GM18526 (cell line): Measurements from ENCODE around the gene S100A11.

ENCODE experiments used
- POLR2A ChIP-seq: IDR thresholded peaks from 3 replicates; pipeline ENCODE4 v1.6.1; 2011; ENCODE audit not compliant: insufficient read length; ENCODE audit errors: extremely low read depth

S100A11 gene

DNA sequence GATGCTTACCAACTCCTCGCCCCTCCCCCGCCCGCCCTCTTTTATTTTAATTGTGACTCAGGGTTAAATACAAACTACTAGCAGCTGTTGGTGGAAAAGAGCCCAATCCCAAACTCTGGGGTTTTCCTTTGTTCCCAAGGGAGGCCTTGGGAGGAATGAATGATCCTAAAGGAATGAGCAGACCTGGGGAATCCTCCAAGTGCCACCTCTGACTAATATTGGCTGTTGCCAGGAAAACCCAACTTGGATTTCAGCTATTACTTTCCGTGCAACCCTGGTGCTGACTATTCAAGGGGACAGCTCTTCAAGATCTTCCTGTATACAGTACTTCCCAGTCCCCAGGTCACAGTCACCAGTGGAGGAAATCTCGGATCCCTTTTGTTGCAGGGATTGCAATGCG lies 41.8 kb downstream of the S100A11 start:
- TF ChIP-seq POLR2A = no peak

DNA sequence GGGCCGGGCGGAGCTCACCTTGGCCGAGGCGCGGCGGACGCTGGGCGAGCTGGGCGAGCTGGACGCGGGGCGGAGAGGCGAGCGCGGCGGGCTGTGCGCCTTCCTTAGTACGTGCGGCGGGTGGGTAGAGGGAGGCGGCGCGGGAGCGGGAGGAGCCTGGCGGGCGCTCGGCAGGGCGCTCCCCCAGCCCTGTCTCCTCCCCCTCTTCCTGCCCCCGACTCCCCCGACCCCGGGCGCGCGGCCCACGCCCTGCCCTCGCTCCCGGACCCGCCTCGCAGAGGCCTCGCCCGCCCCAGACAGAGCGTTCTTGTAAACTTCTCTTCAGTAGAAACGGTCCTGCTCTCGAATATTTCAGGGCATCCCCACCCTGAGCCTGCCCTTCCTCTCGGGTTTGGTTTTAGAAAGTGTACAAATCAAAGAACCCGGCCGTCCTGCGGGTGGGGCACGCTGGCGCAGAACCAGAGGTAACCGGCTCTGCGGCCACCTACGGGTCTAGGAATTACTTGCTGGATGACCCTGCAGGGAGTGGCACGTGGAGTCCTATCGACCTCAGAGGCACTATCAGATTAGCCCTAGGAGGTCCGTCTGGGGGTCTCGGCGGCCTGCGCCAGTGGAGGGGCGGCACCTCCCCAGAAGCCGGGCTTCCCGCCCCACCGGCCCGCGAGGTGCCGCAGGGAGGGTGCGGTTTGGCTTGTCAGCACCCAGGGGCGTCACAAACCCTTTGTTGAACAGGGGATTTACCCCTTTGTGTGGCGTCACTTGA lies 42.9 kb downstream of the S100A11 start, which contains the start of gene S100A10:
Gene S100A10 (minus strand): TSS at position 126 of the 763 bp plus-strand sequence. CDS start 7,629 bp downstream, outside the sequence.
- TF ChIP-seq POLR2A = no peak

DNA sequence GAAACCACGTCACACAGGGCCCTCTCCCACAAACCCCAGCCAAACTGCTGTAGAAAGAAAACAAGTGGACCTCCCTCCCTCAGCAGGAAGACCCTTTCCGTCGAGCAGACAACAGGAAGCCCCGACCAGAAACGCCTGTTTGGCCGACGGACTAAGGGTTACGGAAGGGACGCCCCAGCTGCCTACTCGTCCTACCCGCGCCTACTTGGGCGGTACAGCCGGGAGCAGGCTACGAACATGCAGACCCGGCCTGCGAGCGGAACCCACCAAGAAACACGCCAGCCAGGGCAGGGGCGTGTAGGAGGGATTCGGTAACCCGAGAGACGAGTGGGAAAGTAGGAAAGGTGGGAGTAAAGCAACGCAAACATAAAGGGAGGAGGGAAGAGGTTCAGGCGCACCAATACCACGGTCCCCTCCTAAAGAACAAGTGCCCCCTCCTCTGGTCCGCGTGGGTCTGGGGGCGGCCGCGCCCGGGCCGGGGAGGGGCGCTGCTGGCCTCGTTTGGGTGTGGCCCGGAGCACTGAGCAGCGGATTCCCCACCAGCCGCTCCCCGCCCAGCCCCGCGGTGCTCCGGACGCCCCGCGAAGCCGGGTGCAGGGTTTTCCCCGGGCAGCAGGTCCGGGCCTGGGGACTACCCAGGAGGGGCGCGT lies 43.6 kb downstream of the S100A11 start:
- no peak for TF ChIP-seq POLR2A

DNA sequence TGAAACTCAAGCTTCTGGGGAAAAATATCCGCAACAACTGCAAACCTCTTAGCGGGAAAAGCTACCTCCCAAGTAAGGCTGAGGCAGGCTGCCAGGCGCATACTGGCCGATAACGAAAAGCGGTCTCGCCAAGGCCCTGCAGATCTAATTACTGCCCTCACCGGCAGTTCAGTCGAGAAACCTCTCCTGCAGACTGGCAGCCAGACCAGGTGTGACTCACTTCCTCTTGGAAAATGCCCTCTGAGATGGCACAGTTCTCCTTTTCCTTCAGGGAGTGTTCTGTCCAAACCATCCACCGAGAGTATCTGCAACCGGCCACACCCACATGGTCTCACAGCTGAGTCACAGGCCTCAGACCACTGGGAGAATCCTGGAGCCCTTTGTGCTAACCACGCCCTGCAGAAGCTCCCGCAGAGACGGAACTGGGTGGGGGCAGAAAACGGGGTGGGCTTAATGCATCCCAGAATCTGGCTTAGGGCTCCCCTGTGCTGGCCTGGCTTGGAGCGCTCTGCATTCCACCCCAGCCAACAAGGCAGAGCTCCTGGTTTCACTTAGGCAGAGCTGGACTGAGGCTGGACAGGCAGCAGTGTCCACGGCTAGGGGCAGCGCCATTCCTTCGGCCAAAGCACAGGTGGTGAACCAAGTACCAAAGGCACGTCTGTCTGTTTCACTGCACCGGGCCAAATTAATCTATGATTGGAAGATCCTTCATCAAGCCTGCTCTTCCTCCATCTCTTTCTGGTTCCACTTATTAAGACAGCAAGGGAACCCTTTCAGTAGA lies 44.3 kb downstream of the S100A11 start:
- no peak for TF ChIP-seq POLR2A

DNA sequence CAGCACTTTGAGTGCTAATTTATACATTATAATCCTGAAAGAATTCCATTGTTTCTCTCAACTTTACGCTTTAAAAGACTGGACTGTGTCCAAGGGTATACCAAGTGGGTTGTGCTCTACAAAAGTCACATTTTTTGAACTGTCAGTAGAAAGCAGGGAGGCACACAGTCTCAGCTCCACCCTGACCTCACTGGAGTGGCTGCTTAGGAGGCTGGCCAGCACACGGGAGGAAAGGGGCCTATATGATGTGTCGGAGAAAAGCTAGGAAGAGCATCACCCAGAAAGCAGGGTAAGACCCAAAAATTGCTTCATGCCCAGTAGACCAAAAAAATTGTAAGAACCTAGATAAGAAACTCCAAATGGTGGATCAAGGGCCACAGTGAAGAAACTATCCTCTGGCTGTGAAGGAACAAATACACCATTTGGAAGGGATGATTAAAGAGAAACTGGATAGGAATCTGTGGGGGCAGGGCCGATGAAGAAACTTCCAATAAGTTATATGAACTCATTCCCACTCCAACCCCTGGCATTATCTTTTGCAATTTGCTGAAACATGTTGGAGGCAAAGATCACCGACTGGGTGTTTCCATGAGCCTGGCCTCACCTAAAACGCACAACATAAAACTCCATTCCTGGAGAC lies 45.0 kb downstream of the S100A11 start:
- TF ChIP-seq POLR2A = no peak

DNA sequence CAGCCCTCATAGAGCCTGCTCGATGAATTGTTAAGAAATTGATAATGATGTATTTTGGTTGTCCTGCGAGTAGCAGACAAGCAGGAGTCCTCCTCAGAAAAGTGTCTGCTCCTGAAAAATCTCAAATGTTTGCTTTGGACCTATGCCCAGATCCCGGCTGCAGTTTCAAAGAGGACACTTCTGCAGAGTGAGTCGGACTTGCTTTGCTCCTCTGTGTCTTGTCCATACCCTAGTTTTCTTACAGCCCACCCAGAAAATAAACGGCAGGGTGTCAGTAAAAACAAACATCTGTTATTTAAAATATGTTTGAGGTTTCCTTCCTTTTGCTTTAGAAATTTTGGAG lies 46.0 kb downstream of the S100A11 start:
- TF ChIP-seq POLR2A = no peak

DNA sequence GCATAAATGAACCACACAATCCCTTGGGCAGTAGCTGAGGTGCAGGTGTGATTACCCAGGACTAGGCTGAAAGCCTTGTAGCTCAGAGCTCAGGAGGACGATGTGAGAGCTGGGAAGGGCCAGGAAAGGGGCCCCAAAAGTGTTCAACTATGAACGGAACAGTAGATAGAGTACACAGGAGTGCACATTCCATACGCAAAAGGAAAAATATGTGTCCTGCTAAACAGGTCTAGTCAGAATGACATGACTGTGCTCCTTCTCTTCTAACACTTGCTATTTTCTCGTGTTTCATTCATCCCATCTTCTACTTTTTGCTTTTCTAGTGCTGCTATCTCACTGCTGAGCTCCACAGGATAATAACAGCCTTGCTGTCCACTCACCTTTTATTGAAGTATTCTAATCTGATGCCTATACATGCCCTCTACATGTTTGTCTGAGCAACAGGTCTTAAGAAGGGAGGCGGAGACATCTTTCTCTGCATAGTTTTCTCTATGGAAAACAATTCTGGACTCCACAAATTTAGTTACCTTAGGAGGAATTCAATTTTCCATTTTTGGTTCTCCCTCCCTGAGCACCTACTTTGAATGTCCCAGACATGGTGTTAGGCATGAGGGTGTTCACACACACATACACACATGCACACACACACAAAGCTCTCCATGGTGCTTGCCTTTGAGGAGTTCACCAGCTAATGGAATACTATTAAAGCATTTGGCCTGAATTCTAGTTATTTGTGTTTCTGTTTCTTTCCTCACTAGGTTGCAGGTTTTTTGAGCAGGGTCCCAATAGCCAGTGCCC lies 46.5 kb downstream of the S100A11 start:
- no peak for TF ChIP-seq POLR2A

DNA sequence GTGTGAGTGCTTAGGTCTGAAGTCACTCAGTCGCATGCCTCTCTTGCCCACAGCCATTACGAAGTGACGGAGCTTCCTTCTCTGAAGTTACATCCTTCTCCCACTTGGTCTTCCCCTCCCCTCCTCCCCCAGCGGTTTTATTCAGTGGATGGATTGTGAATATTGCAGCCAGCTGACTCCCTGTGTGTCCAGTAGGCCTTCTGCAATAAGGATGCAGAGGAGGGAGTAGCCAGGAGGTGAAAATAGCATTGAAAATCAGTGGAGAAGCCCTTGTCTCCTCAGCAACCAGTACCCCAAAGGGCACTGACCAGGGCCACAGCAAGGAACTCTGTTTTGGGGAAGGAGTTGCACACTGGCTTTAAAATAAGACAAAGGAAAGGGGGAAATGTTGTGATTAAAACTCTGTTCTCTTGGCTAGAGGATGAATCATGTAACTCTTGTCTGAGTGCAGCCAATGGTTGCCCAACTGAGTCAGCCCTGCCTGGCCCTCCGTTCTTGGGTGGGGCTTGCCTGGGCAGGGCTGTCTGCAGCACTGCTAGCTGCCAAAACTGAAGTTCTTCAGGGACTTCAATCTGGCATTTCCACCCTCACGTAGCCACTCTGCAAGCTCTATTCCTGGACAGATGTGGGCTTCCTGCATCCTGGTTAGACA lies 47.5 kb downstream of the S100A11 start:
- TF ChIP-seq POLR2A = no peak

DNA sequence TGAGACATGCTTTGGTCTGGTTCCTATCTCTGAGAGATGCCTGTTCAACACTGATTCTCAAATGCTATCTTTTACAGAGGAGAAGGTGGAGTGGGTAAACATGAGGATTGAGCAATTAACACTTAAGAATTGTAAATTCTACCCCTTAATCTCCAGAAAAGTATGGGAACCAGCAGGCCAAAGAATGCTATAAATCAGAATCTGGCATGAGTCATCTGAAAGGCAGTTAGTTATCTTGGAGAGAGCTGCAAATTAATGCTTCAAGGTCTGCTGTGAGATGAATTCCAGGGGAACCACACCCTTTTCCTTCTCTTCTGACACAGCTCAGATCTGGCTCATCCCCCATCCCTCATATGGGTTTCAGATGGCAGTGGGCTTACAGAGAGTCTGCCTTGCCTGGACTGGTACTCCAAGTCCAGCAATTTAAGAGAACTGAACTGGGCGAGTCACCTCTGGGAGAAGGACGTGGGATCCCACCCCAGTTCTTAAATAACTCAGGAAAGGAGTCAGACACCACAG lies 48.3 kb downstream of the S100A11 start:
- TF ChIP-seq POLR2A = no peak

DNA sequence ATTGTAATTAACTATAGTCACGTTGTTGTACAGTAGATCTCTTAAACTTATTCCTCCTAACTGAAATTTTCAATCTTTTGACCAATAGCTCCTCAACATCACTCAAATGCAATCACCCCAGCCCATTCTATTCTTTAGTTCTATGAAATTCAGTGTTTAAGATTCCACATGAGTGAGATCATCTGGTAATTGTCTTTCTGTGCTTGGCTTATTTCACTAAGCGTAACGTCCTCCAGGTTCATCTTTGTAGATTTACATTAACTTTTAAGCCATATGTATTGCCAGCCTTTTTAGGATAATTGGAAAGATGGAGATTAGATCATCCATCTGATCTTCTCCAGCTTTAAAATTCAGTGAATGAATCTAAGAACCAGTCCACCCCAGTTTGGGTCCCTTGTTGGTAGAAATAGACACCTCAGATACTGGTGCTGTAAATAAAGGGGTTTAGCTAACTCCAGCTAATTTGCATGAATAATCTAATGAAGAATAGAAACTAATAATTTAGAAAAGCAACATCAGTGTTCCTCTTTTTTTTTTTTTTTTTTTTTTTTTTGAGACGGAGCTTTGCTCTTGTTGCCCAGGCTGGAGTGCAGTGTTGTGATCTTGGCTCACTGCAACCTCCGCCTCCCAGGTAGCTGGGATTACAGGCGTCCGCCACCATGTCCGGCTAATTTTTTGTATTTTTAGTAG lies 50.2 kb downstream of the S100A11 start:
- no peak for TF ChIP-seq POLR2A

DNA sequence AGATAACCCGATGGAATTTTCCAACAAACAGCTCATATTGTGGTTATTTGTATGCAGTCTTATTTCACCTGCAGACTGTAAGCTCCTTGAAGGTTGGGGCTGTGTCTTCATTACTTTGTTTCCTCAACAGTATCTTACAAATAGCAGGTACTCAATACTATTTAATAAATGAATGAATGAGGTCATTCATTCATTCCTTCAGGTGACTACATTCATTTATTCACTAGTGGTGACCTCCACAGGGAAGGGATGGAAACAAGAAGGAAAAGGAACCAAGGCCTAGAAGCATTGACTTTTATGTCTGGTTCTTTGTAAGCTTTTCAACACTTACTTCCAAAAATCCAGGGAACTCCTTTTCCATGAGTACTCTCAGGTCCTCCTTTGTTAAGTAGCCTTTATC lies 51.0 kb downstream of the S100A11 start:
- no peak for TF ChIP-seq POLR2A

DNA sequence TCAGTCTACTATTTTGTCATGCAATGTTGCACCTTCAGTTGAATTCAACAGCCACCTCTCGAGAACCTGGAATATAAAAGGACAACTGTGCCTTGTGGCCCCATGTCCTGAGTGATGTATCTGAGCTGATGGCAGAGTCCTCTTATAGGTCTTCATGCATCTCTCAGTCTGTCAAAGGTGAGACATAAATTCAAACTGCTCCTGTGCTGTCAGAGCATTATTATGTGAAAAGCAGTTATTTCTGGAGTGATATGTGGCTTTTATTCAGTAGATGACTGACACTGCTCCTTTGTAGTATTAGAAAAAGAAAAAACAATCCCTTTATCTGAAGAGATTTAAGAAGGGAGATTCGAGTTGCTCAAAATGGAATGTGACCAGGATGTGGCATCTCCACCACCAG lies 51.5 kb downstream of the S100A11 start:
- no peak for TF ChIP-seq POLR2A

DNA sequence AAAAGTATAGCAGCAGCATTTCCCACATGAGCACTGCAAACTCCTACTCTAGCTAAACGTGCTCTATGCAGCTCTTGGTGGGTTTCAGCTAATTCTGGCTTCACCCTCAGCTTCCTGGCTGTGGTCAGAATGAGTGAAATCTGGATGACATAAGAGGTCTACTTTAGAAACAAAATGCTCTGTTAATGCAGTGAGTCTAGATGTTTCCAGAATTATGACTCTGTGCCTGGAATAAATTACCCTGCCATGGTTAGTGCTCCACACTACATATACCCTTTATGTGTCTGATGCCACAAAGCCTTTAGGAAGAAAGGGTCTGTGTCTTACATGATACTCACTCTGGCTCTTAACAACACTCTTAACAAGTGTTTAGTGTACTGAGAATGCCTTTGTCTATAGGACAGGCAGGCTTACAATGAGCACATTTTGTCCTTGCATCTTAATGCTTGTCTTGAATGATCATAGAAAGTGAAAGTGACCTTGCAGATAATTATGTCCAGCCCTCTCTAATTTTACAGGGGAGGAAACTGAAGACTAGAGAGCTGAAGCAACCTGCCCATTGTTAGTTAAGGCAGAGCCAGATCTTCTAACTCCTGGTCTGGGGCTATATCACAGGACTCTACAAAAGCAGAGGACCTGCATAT lies 52.4 kb downstream of the S100A11 start:
- no peak for TF ChIP-seq POLR2A
